NCI-H1417 (cell line): ENCODE data around the gene GAK.

ENCODE experiments used
- DNase-seq, 3 experiments: peaks; one replicate each; lab custom pipeline; 2025; lab: John Stamatoyannopoulos, UW

The GAK gene

DNA sequence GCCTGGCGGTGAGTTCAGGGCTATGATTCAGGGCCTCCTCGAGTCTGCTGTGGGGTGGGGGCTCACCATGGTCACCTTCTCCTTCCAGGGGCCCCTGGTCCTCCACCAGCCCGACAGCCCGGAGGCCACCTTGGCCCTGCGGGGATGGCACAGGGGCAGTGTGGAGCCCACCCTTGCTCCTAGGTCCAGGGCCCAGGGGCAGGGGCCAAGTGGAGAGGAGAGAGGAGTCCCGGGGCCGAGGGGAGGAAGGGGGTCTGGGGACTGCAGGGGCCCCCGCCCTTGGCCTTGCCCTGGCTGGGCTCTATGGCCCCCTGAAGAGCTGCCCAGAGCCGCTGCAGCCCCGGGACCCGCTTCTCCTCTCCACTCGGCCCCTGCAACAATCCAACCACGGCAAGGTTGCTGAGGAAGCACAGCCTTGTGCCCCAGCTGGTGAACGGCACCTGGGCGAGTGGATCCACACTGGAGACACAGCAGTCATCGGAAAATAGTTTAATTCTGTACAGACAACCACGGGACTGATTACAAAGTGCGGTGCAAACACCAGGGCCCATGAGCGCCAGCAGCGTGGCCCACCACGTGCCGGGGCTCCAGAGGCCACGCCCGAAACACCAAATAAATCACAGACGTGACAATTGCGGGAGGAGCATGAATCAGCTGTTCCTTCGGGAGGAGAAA lies 83.2 kb downstream of the GAK start:
- DNase-seq = no peak

DNA sequence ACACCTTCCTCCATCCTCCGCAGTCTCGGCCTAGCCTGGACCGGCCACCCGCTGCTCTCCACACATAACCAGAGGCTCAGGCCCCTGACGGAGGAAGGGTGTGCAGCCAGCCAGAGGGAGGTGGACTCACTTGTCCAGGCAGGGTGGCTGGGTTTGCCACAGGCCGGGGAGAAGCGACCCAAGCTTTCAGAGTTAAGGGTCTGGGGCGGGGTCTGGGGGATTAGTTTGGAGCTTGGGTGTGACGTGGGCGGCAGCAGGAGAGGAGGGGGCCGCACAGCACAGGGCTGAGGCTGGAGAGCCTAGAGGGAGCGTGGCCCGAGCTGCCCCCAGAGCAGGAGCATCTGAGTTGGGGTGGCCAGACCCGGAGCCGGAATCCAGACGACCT lies 83.8 kb downstream of the GAK start:
- DNase-seq = no peak

GRCh38 chr4:845836-846251 lies 86.3 kb downstream of the GAK start:
- DNase-seq = no peak

DNA sequence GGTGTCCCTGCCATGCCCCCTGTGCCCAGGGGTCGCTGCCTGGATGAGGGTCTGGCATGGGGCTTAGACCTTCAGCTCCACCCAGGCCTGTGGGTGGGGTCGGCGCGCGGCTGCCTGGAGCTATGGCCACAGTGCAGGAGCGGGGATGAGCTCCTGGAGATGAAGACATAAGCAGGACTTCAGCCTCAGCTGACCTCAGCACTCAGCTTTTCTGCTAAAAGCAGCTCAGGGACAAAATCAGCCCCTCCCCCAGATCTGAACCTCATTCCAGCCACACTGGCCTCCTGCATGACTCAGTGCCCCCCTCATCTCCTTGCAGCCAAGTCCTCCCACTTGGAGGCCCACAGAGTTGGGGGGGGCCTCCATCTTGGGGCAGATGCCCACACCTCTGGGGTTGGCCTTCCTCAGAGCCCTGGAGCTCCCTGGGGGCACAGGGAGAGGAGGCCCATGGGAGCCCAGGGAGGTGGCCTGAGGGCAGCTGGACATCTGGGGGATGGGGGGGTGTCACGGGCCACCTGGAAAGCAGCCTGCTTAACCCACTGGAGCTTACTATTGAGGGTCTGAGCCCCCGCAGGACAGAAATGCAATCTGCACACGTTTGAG lies 86.8 kb downstream of the GAK start:
- no peak for DNase-seq

DNA sequence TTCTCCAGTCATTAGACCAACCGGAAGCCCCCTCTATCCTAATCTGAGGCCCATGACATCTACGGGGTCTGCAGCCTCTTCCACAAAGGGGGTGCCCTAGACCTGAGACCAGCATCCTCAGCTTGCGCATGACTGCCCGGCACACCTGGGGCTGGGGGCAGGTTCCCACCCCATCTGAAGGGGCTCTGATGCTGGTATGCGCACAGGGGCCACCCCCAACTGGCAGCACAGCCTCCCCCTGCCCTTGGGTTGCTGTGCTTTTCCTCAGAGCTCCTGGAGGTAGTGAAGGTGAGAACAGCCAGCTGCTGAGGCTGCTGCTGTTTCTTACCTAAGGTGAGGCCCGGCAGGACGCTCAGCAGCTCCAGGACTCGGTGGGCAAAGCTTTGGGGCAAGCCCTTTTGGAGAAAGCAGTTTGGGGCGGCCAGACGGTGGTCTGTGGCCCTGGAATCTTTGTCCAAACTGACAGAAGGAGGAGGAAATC lies 87.3 kb downstream of the GAK start:
- DNase-seq = no peak

GRCh38 chr4:839675-840443 lies 92.3 kb downstream of the GAK start:
- DNase-seq = no peak

GRCh38 chr4:837772-838171 lies 94.3 kb downstream of the GAK start:
- no peak for DNase-seq

GRCh38 chr4:836750-837301 lies 95.3 kb downstream of the GAK start:
- no peak for DNase-seq

GRCh38 chr4:836003-836511 lies 96.1 kb downstream of the GAK start:
- DNase-seq = no peak

- peak; percentile 33 to 77 (median 46) for DNase-seq
Observed at GRCh38 chr4:835148-836002, 96.7 kb downstream of the GAK start.

DNA sequence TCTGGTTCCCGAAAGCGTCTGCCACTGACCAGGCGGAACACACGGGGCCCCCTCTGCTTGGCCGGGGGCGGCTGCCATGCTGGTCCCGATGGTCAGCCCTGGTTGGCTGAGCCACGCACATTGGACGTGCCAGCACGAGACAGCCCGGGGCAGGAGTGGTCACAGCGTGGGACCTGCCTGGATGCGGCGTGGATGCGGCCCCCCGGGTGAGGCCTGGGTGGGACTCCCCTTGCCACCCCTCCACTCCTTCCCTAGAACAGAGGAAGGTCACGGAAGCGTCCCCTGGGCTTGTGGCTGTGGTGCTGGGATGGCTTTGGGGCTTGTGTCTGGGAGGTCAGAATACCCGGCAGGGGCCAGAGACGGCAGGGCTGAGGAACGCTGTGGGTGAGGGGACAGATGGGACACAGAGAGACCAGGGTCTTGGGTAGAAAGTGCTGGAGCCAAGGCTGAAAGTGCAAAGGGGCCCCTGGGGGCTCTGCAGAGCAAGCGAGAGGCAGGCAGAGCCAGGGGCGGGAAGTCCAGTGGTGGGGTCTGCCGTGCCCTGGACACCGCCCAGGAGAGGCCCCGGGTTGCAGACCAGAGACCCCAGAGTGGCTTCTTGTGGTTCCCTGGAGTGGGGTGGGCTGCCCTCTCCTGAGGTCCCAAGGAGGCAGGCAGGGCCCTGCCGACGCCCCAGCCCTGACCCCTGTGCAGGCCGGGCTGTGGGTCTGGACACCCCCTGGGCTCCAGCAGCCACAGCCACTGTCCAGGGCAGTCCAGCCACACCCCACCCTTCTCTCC lies 97.6 kb downstream of the GAK start:
- DNase-seq = no peak

DNA sequence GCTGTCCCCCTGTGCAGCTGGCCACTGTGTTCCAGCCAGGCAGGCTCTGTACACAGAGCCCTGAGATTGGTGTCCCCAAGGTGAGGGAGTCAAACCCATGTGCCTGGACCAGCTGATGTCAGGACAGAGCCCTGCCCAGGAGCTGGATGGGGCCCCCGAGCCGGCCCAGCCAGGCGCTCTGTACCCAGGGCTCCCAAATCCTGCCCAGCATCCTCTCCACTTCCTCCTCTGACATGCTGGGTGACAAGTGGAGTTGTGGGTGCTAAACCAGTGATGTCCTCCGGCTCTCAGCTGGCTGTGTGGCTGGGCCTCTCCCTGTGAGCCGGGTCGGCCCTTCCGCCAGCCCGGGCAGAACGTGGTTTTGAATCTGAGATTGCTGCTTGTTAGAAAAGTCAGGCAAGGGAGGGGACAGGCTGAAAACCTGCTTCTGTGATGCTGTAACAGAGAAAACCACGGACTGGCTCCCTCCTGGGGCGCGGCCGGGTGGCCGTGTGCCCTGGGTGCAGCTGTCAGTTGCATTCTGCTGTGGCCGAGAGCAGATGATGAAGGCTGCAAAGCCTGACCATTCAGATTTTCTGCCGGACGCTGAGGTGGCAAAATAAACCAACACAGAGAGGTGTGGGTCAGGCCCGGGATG lies 98.3 kb downstream of the GAK start:
- DNase-seq = no peak

GRCh38 chr4:833156-833555 lies 99.0 kb downstream of the GAK start:
- DNase-seq = no peak

DNA sequence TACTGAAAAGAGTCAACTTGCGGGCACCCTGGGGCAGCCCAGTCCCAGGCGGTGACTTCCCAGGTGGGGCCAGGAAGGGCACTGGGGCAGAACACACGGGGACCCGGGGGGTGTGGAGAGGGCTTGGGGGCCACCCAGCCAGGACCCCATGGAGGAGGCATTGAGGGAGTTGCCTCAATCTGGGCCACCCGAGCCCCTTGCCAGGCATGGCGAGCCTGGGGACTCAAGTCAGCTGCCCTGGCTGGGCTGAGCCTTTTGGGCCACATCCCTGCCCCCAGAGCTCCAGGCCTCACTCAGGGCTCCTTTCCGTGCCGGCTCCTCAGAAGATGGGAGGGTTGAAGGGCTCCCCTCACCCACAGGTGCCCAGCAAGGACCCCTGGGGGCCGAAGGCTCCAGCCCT lies 99.6 kb downstream of the GAK start:
- DNase-seq = no peak

DNA sequence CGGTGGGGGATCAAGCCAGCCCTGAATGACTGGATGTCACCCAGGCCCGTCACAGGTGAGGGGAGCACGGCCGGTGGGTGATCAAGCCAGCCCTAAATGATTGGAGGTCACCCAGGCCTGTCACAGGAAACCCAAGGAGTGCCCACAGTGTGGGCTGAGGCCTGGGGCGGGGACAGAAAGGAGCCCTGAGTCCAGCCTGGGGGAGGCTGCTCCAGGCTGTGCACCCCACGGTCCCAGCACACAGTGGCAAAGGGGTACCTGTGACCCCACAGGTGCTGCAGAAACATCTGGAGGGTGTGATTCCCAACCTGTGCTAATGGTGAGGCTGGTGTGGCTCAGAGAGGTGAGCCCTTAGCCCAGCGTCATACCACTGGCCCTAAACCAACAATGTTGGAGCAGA lies 100.0 kb downstream of the GAK start:
- no peak for DNase-seq

GRCh38 chr4:831483-831805 lies 100.7 kb downstream of the GAK start:
- DNase-seq = no peak

DNA sequence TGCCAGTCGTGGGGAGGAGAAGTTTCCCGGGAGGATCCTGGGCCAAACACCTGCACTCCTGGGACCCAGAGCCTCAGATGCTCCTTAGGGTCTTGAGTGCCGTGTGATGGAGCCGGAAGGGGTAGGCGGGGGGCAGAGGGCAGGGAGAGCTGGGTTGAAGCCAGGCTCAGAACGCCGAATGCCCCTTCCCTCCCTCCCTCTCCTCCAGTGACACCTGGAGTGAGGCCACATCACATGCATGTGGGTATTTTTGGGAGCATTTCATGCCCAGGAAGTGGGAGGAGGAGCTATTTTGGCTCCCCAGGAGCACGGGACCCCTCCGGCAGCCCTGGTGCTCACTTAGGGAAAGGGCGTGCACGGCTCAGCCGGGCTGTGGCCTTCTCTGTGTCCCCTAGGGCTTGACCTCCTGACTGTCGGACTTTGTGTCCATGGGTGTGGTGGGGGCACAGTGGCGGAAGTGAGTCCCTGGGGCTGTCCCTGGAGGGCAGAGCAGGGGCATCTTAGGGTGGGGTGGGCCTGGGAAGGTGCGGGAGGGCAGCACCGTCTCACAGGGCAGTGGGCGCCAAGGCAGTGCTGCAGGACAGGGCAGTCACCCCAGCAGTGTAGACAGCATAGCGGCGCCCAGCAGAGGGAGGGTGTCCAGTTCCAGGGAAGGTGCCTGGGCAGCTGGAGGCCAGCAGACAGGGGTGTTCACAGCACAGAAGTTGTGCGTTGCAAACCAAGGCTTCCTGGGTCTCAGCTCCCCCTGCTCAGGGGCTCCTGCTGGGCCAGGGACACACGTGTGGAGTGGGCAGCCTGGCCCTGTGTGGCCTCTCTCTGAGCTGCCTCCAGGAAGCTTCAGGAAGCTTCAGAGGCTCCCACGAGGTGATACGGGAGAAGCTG lies 101.3 kb downstream of the GAK start:
- DNase-seq = no peak

DNA sequence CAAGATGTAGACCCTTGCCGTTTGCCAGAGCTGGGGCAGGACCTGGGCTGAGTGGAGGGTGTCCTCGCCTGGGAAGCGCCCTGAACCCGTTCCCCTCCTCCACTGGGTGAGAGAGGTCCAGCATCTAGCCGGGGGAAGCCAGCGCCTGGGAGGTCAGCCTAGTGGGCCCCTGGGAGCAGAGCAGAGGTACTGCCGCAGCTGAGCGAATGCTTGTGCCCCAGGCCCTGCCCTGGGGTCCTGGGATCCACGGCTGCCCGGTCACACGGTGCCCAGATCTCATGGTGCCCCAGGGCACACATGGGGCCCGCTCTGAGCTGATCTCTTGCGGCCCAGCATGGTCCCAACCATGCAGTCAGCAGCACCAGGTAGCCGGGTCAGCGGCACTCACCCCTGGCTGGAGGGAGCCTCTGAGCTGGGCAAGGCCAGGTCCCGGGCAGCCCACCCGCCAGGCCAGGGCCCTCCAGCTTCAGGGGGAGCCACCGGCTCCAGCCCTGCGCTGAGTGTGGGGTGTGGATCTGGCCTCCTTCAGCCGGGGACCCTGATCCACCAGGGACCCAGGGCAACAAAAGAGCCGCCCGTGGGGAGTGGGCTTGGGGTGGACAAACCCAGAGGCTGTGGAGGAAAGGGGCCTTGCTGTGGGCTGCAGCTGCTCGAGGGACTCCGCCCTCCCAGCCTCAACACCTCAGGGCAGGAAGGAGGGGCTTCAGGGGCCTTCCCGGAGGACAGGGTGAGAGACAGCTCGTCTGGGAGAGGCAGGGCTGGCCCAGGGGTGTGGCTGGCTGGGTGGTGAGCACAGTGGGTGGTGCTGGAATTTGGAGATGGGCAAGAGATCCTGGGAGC lies 102.1 kb downstream of the GAK start:
- no peak for DNase-seq

DNA sequence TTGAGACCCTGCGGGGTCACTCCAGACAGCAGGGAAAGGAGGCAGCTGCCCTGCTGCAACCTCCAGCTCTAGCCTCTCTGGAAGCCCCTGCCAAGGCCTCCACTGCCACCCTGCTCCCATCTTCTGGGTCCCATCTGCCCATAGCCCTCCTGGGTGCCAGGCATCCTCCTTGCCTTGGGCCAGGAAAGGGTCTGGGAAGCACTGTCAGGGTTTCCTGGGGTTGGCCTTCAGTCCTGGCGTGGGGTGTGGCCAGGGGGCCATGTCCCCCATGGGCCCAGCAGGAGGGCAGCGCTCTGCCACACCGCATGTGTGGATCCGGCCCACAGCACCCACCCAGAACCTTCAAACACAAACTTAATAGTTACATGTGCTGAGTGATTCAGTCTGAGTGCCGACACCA lies 102.8 kb downstream of the GAK start:
- no peak for DNase-seq
